Panc1 (cell line): ENCODE measurements around the gene AKAP11. TPM values are rescaled to one million over a fixed set of nuclear protein-coding genes. Genes with fewer than 3 reads are reported as not detected.

Experiments used
- ATAC-seq: fragments of 200-7000 bp; cut with Tn5 transposase; 2 replicates; pipeline ENCODE4 v1.9.1; 2020; ENCODE audit warnings: mild to moderate bottlenecking, moderate library complexity
- BruUV-seq: library from RNA; stranded (reverse); fragments of 400-500 nt; replicated peaks from 2 replicates; lab custom pipeline; 2021; lab: Mats Ljungman, UMichigan
- CTCF ChIA-PET: fragments of 300-600 bp; sonication (Branson Sonifier 250); formaldehyde crosslinking; loops from one replicate; lab custom pipeline; 2022; ENCODE audit warnings: antibody characterized with exemption; lab: Charles Lee
- POLR2A ChIA-PET: fragments of 300-600 bp; sonication (Branson Sonifier 250); formaldehyde crosslinking; loops from one replicate; lab custom pipeline; 2022; ENCODE audit warnings: antibody characterized with exemption; lab: Charles Lee
- DNase-seq: peaks from one replicate; pipeline ENCODE4 v3.0.0-alpha.2; 2010; ENCODE audit warnings: low read depth, low spot score
- H3K27ac ChIP-seq: 2 replicates; pipeline ENCODE4 v1.5.1; 2011; ENCODE audit warnings: mild to moderate bottlenecking, low read length, inconsistent platforms
- H3K27me3 ChIP-seq: fragments of 200-500 bp; sonication (Bioruptor generic); 2 replicates; pipeline ENCODE4 v1.6.0; 2014; ENCODE audit warnings: low read length, inconsistent platforms; ENCODE audit not compliant: control insufficient read depth, insufficient read depth
- H3K36me3 ChIP-seq: fragments of 200-500 bp; sonication (Bioruptor generic); 2 replicates; pipeline ENCODE4 v1.5.1; 2014; ENCODE audit warnings: inconsistent platforms, mild to moderate bottlenecking, low read length, moderate library complexity; ENCODE audit not compliant: control insufficient read depth, insufficient read depth
- H3K4me1 ChIP-seq: 2 replicates; pipeline ENCODE4 v1.5.1; 2011; ENCODE audit warnings: inconsistent platforms, mild to moderate bottlenecking, low read length, moderate library complexity; ENCODE audit not compliant: control insufficient read depth, insufficient read depth
- H3K4me3 ChIP-seq, 2 experiments: 2 replicates each; pipeline ENCODE4 v1.5.1; 2011 to 2012; ENCODE audit warnings: low read depth in 2 of 2, low read length in 2 of 2, mild to moderate bottlenecking in 2 of 2, inconsistent platforms in 1 of 2, moderate library complexity in 1 of 2
- H3K9me3 ChIP-seq: fragments of 200-500 bp; sonication (Bioruptor generic); 2 replicates; pipeline ENCODE4 v1.5.1; 2014; ENCODE audit warnings: low read depth, mild to moderate bottlenecking, inconsistent platforms, low read length, moderate library complexity; ENCODE audit not compliant: control insufficient read depth, insufficient read depth
- CTCF ChIP-seq: fragments of 450-650 bp; IDR thresholded peaks from 2 replicates; pipeline ENCODE4 v1.5.1; 2017; ENCODE audit warnings: mild to moderate bottlenecking
- POLR2AphosphoS5 ChIP-seq: IDR thresholded peaks from 2 replicates; pipeline ENCODE4 v1.6.1; 2012; ENCODE audit warnings: mild to moderate bottlenecking, low read depth, low read length, moderate library complexity
- REST ChIP-seq, 2 experiments: IDR thresholded peaks; 2 replicates each; pipeline ENCODE4 v1.6.1; 2011 to 2012; ENCODE audit warnings: low read depth in 2 of 2, control low read depth in 1 of 2, low read length in 1 of 2, mild to moderate bottlenecking in 1 of 2, moderate library complexity in 1 of 2; ENCODE audit not compliant: insufficient read depth in 1 of 2
- SIN3A ChIP-seq: IDR thresholded peaks from 2 replicates; pipeline ENCODE4 v1.6.1; 2012; ENCODE audit warnings: low read depth, mild to moderate bottlenecking, low read length, moderate library complexity, borderline replicate concordance; ENCODE audit not compliant: insufficient read depth
- TCF7L2 ChIP-seq: IDR thresholded peaks from 2 replicates; pipeline ENCODE4 v1.6.1; 2011; ENCODE audit warnings: mild to moderate bottlenecking, low read depth, low read length, inconsistent platforms
- in situ Hi-C: cut with HindIII; loops from 2 replicates; pipeline ENCODE4 v1.10.0; 2016; ENCODE audit warnings: low sequenced_read_pairs, low pct_unique_long_range_greater_than_20kb
- intact Hi-C: fragments of 100-400 bp; cut with micrococcal nuclease; formaldehyde crosslinking; loops from one replicate; pipeline ENCODE4 v1.10.0; 2022; ENCODE audit not compliant: unreplicated experiment
- total RNA-seq: library from RNA; stranded (reverse); gene quantifications from one replicate; pipeline ENCODE4 v1.2.1, GENCODE V29; 2021; ENCODE audit not compliant: unreplicated experiment

AKAP11 gene
- total RNA-seq, 1 experiment from 2014 or later: 17.8 TPM

GRCh38 chr13:42255886-42256285 lies 16.1 kb upstream of the AKAP11 start:
- Histone ChIP-seq H3K27me3 (no peaks in the 10 kb centered on the region), H3K36me3 (no peaks in the 10 kb centered on the region), H3K4me1 (no peaks in the 10 kb centered on the region), H3K4me3 (no peak overlapping the region), H3K9me3 (no peaks in the 10 kb centered on the region), H3K27ac (no peak overlapping the region)
- ChIA-PET POLR2A (no interaction called here), CTCF (no interaction called here)
- no peak for ATAC-seq
- no peak for DNase-seq
- intact Hi-C loops (no loop called here), in situ Hi-C loops (no loop called here)
- TF ChIP-seq CTCF: no peak
- no peak for TF ChIP-seq TCF7L2
- no peak for TF ChIP-seq POLR2AphosphoS5
- TF ChIP-seq SIN3A: no peak
- TF ChIP-seq REST (IDR thresholded peaks at IDR 0.05; ENCODE audit: insufficient read depth in 1 of 2, low read depth in 2 of 2, low read length in 1 of 2): no peak
- BruUV-seq: no TSS peak

- DNase-seq (no peak), ATAC-seq (no peak)
- H3K4me3 ChIP-seq: no peak overlapping the region
- no peaks in the 10 kb centered on the region for H3K4me1 ChIP-seq
- intact Hi-C loops: no loop called here
- in situ Hi-C loops: no loop called here
- BruUV-seq: no TSS peak
- H3K27me3 ChIP-seq: no peaks in the 10 kb centered on the region
- ChIA-PET CTCF (no interaction called here), POLR2A (no interaction called here)
- H3K9me3 ChIP-seq: no peaks in the 10 kb centered on the region
- TF ChIP-seq SIN3A: no peak
- TF ChIP-seq POLR2AphosphoS5: no peak
- TF ChIP-seq TCF7L2: no peak
- TF ChIP-seq CTCF: no peak
- no peak for TF ChIP-seq REST (IDR thresholded peaks at IDR 0.05; ENCODE audit: insufficient read depth in 1 of 2, low read depth in 2 of 2, low read length in 1 of 2)
- H3K27ac ChIP-seq: no peak overlapping the region
- H3K36me3 ChIP-seq: no peaks in the 10 kb centered on the region
These were observed 13.2 kb upstream of the AKAP11 start for GRCh38 chr13:42258747-42259146.
